Stimulated activated CD4-positive, alpha-beta T cell treated with anti-CD3 and anti-CD28 coated beads, TNF-alpha, amount 100 ng/mL, for 1 hour (primary cell): ENCODE measurements around the gene COPE.

Experiments
- DNase-seq, 3 donors: peaks; one replicate each; pipeline ENCODE4 v3.0.0-alpha.2; 2020; ENCODE audit warnings: low read depth in 3 of 3, low spot score in 1 of 3

Gene COPE

GRCh38 chr19:18853755-18854427 lies 65.3 kb downstream of the COPE start:
- DNase-seq = no peak

- no peak for DNase-seq
Observed at GRCh38 chr19:18852648-18853047, 66.5 kb downstream of the COPE start.

GRCh38 chr19:18851673-18852325 lies 67.4 kb downstream of the COPE start:
- DNase-seq = no peak

GRCh38 chr19:18850471-18851375 lies 68.5 kb downstream of the COPE start:
- no peak for DNase-seq

- no peak for DNase-seq
Observed at GRCh38 chr19:18849838-18850400, 69.3 kb downstream of the COPE start.
